H9 (cell line): Measurements from ENCODE around the gene SZRD1. TPM values are rescaled to one million over a fixed set of nuclear protein-coding genes. Genes with fewer than 3 reads are reported as not detected.
A peak's percentile ranks its signal among the peaks of the same experiment; 100 is the strongest.

ENCODE experiments used
- DNase-seq: peaks from one replicate; pipeline ENCODE4 v3.0.0-alpha.2; 2017
- H2AFZ ChIP-seq: one replicate; pipeline ENCODE4 v1.6.1; 2013; ENCODE audit warnings: mild to moderate bottlenecking, low read length, control low read depth, moderate library complexity
- H2AK5ac ChIP-seq: 2 replicates; pipeline ENCODE4 v1.6.1; 2013; ENCODE audit warnings: low read length, control low read depth, mixed read lengths; ENCODE audit not compliant: insufficient read length
- H2BK120ac ChIP-seq: one replicate; pipeline ENCODE4 v1.6.1; 2013; ENCODE audit warnings: low read depth, mild to moderate bottlenecking, low read length, control low read depth, inconsistent platforms; ENCODE audit not compliant: poor library complexity, severe bottlenecking
- H2BK12ac ChIP-seq: 2 replicates; pipeline ENCODE4 v1.6.1; 2013; ENCODE audit warnings: low read length, control low read depth, mixed read lengths, low read depth; ENCODE audit not compliant: insufficient read length
- H2BK15ac ChIP-seq: 2 replicates; pipeline ENCODE4 v1.6.1; 2013; ENCODE audit warnings: low read depth, low read length, control low read depth
- H2BK20ac ChIP-seq: one replicate; pipeline ENCODE4 v1.6.1; 2013; ENCODE audit warnings: low read depth, mild to moderate bottlenecking, low read length, control low read depth, inconsistent platforms; ENCODE audit not compliant: poor library complexity, severe bottlenecking
- H2BK5ac ChIP-seq: 2 replicates; pipeline ENCODE4 v1.6.1; 2013; ENCODE audit warnings: low read length, control low read depth, mixed read lengths; ENCODE audit not compliant: insufficient read length
- H3K14ac ChIP-seq: 2 replicates; pipeline ENCODE4 v1.6.1; 2013; ENCODE audit warnings: low read length, control low read depth; ENCODE audit not compliant: insufficient read depth
- H3K18ac ChIP-seq: 2 replicates; pipeline ENCODE4 v1.6.1; 2013; ENCODE audit warnings: low read depth, mild to moderate bottlenecking, mixed read lengths, low read length, control low read depth; ENCODE audit not compliant: insufficient read length
- H3K23ac ChIP-seq: 2 replicates; pipeline ENCODE4 v1.6.1; 2013; ENCODE audit warnings: low read length, control low read depth, mixed read lengths, low read depth; ENCODE audit not compliant: insufficient read length
- H3K23me2 ChIP-seq: 2 replicates; pipeline ENCODE4 v1.6.1; 2013; ENCODE audit warnings: low read depth, mild to moderate bottlenecking, mixed read lengths, low read length, control low read depth; ENCODE audit not compliant: insufficient read length, poor library complexity, severe bottlenecking
- H3K27ac ChIP-seq: 2 replicates; pipeline ENCODE4 v1.5.1; 2013; ENCODE audit warnings: low read length, control low read depth, mixed read lengths, low read depth; ENCODE audit not compliant: insufficient read length
- H3K27me3 ChIP-seq: 2 replicates; pipeline ENCODE4 v1.6.1; 2013; ENCODE audit warnings: low read length, control low read depth, inconsistent platforms; ENCODE audit not compliant: insufficient read depth
- H3K4ac ChIP-seq: 2 replicates; pipeline ENCODE4 v1.6.1; 2013; ENCODE audit warnings: low read depth, mild to moderate bottlenecking, control low read depth, inconsistent platforms, low read length, moderate library complexity
- H3K4me1 ChIP-seq: 2 replicates; pipeline ENCODE4 v1.6.1; 2013; ENCODE audit warnings: low read length, control low read depth, inconsistent platforms; ENCODE audit not compliant: insufficient read depth
- H3K4me2 ChIP-seq: 2 replicates; pipeline ENCODE4 v1.6.1; 2013; ENCODE audit warnings: low read length, control low read depth, mixed read lengths; ENCODE audit not compliant: insufficient read length, insufficient read depth
- H3K56ac ChIP-seq: 2 replicates; pipeline ENCODE4 v1.6.1; 2013; ENCODE audit warnings: low read depth, mild to moderate bottlenecking, mixed read lengths, low read length, control low read depth; ENCODE audit not compliant: insufficient read length
- H3K79me1 ChIP-seq: 2 replicates; pipeline ENCODE4 v1.6.1; 2013; ENCODE audit warnings: low read depth, mild to moderate bottlenecking, moderate library complexity, low read length, control low read depth, inconsistent platforms; ENCODE audit not compliant: insufficient read depth, poor library complexity, severe bottlenecking
- H3K79me2 ChIP-seq: 2 replicates; pipeline ENCODE4 v1.6.1; 2013; ENCODE audit warnings: low read length, control low read depth, inconsistent platforms; ENCODE audit not compliant: insufficient read depth
- H3K9ac ChIP-seq: 2 replicates; pipeline ENCODE4 v1.6.1; 2013; ENCODE audit warnings: low read length, control low read depth, mixed read lengths; ENCODE audit not compliant: insufficient read length; ENCODE audit errors: extremely low read depth
- H3K9me3 ChIP-seq: one replicate; pipeline ENCODE4 v1.6.1; 2013; ENCODE audit warnings: low read depth, low read length, inconsistent platforms; ENCODE audit not compliant: control insufficient read depth
- H3T11ph ChIP-seq: one replicate; pipeline ENCODE4 v1.6.1; 2013; ENCODE audit warnings: mild to moderate bottlenecking, low read length, control low read depth, inconsistent platforms
- H4K20me1 ChIP-seq: one replicate; pipeline ENCODE4 v1.6.1; 2013; ENCODE audit not compliant: control insufficient read depth, insufficient read length, insufficient read depth
- H4K5ac ChIP-seq: 2 replicates; pipeline ENCODE4 v1.6.1; 2013; ENCODE audit warnings: low read depth, mild to moderate bottlenecking, mixed read lengths, low read length, control low read depth; ENCODE audit not compliant: insufficient read length
- H4K8ac ChIP-seq: replicated peaks from 2 replicates; pipeline ENCODE4 v1.6.1; 2013; ENCODE audit warnings: low read length, control low read depth, mixed read lengths, low read depth; ENCODE audit not compliant: insufficient read length
- H4K91ac ChIP-seq: 2 replicates; pipeline ENCODE4 v1.6.1; 2013; ENCODE audit warnings: low read depth, mild to moderate bottlenecking, moderate library complexity, mixed read lengths, low read length, control low read depth; ENCODE audit not compliant: insufficient read length
- H3K27ac Mint-ChIP-seq, 3 experiments: 2 replicates in 2 of 3; 3 replicates in 1 of 3; pipeline ENCODE4 v1.8.0; 2020 to 2021; ENCODE audit warnings: mixed read lengths in 3 of 3, mild to moderate bottlenecking in 1 of 3, moderate library complexity in 1 of 3
- H3K27me3 Mint-ChIP-seq: 2 replicates; pipeline ENCODE4 v1.8.0; 2021; ENCODE audit warnings: low read depth, mild to moderate bottlenecking, moderate library complexity, mixed read lengths
- H3K36me3 Mint-ChIP-seq, 3 experiments: 2 replicates in 2 of 3; 3 replicates in 1 of 3; pipeline ENCODE4 v1.8.0; 2020 to 2021; ENCODE audit warnings: low read depth in 3 of 3, mixed read lengths in 3 of 3; ENCODE audit not compliant: insufficient read depth in 1 of 3
- H3K4me1 Mint-ChIP-seq, 2 experiments: 2 replicates each; pipeline ENCODE4 v1.8.0; 2020; ENCODE audit warnings: mixed read lengths in 2 of 2
- H3K4me3 Mint-ChIP-seq, 2 experiments: 2 replicates in 1 of 2; 3 replicates in 1 of 2; pipeline ENCODE4 v1.8.0; 2020 to 2021; ENCODE audit warnings: mild to moderate bottlenecking in 2 of 2, mixed read lengths in 2 of 2, moderate library complexity in 1 of 2
- H3K9me3 Mint-ChIP-seq, 2 experiments: 2 replicates in 1 of 2; 3 replicates in 1 of 2; pipeline ENCODE4 v1.8.0; 2020; ENCODE audit warnings: mild to moderate bottlenecking in 2 of 2, mixed read lengths in 2 of 2, moderate library complexity in 1 of 2
- WGBS: extraction: QIAGEN DNeasy Blood & Tissue Kit; methylation state at CpG from one replicate; pipeline ENCODE4 v1.1.7; 2013; ENCODE audit warnings: missing lambda C conversion rate, low lambda C conversion rate, mixed read lengths; ENCODE audit not compliant: insufficient read length; ENCODE audit errors: extremely low coverage; 5-methylcytosine and 5-hydroxymethylcytosine counted together
- total RNA-seq: library from RNA; stranded (reverse); gene quantifications from 2 replicates; pipeline ENCODE4 v1.2.1, GENCODE V29; 2021
- TF ChIP-seq, protein P1 (sequence below): fragments of 200-600 bp; sonication (generic); conservative IDR thresholded peaks from 3 replicates; pipeline ENCODE4 v1.8.0; 2021; ENCODE audit warnings: antibody characterized with exemption, mild to moderate bottlenecking

The SZRD1 gene
- total RNA-seq, 1 experiment from 2014 or later, result 118 TPM

DNA sequence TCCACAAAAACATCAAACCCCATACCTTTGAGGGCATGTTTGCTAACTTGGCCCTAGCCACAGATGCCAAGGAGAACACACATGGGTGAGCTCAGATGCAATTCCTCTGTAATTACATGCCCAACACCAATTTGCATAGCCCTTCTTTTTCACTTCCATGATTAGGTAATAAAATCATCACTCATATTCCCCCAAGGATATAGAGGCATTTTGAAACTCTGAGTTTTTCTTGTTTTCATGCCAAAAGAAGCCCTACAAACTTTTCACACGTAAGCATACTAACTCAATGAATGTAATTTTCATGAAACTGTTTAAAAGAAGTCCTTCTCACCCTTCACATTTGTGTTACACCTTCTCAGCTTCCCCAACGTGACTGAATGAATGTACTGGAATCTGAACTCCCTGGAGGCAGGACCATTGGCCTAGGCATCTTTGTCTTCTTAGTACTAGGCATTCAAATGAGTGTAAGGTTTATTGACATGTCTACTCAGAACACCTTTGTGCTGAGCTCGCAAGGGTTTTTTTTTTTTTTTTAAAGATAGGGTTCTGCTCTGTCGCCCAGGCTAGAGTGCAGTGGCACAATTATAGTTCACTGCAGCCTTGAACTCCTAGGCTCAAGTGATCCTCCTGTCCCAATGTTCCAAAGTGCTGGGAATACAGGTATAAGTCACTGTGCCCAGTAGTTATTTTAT, 45.7 kb upstream of the SZRD1 start:
- DNase-seq, result no peak
- Histone ChIP-seq H4K8ac (no peak overlapping the region), H3K56ac (no peak overlapping the region), H3K79me2 (peaks cover 2% of the 10 kb centered on the region; the same call in 1 of the 2 replicates), H4K20me1 (no peaks in the 10 kb centered on the region), H2BK12ac (no peak overlapping the region), H3K18ac (no peak overlapping the region), H2BK5ac (no peak overlapping the region), H3K9ac (no peak overlapping the region), H4K91ac (no peak overlapping the region), H2AFZ (no peak overlapping the region), H3K79me1 (peaks cover 10% of the 10 kb centered on the region), H3K23ac (no peak overlapping the region), H3K27ac (no peak overlapping the region), H3K9me3 (no peaks in the 10 kb centered on the region), H3K23me2 (no peaks in the 10 kb centered on the region), H2AK5ac (no peak overlapping the region), H2BK20ac (no peak overlapping the region), H3K4me1 (no peaks in the 10 kb centered on the region), H3K4me2 (no peak overlapping the region), H2BK15ac (no peak overlapping the region), H3K4ac (no peak overlapping the region), H3K14ac (no peak overlapping the region), H4K5ac (no peak overlapping the region), H2BK120ac (no peak overlapping the region), H3T11ph (no peak overlapping the region), H3K27me3 (no peaks in the 10 kb centered on the region)
- TF ChIP-seq, protein P1, sequence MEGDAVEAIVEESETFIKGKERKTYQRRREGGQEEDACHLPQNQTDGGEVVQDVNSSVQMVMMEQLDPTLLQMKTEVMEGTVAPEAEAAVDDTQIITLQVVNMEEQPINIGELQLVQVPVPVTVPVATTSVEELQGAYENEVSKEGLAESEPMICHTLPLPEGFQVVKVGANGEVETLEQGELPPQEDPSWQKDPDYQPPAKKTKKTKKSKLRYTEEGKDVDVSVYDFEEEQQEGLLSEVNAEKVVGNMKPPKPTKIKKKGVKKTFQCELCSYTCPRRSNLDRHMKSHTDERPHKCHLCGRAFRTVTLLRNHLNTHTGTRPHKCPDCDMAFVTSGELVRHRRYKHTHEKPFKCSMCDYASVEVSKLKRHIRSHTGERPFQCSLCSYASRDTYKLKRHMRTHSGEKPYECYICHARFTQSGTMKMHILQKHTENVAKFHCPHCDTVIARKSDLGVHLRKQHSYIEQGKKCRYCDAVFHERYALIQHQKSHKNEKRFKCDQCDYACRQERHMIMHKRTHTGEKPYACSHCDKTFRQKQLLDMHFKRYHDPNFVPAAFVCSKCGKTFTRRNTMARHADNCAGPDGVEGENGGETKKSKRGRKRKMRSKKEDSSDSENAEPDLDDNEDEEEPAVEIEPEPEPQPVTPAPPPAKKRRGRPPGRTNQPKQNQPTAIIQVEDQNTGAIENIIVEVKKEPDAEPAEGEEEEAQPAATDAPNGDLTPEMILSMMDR, result no peak
- peaks cover 0 to 5% of the 10 kb centered on the region in 2 experiments; a peak in 1 of 4 replicates for H3K4me1 Mint-ChIP-seq
- H3K27ac Mint-ChIP-seq, result peak overlapping the region in 1 of 3 experiments; percentile 51; a peak in 3 of 7 replicates
- no peaks in the 10 kb centered on the region for H3K27me3 Mint-ChIP-seq
- no peaks in the 10 kb centered on the region for H3K9me3 Mint-ChIP-seq
- no CpG with 5 or more reads among the region's 4 CpGs for WGBS
- no peak overlapping the region for H3K4me3 Mint-ChIP-seq
- H3K36me3 Mint-ChIP-seq, result peaks cover 1 to 4% (median 4%) of the 10 kb centered on the region in 3 experiments; a peak in 5 of 7 replicates
